HCT116 (cell line): ENCODE data around the gene PHF14. TPM values are rescaled to one million over a fixed set of nuclear protein-coding genes. Genes with fewer than 3 reads are reported as not detected.

Source experiments
- ATAC-seq: fragments of 200-7000 bp; cut with Tn5 transposase; 2 replicates; pipeline ENCODE4 v1.9.1; 2020; ENCODE audit warnings: mild to moderate bottlenecking, moderate library complexity
- BruUV-seq: library from RNA; stranded (reverse); fragments of 400-500 nt; replicated peaks from 2 replicates; lab custom pipeline; 2021; lab: Mats Ljungman, UMichigan
- CTCF ChIA-PET: fragments of 300-600 bp; sonication (Branson Sonifier 250); formaldehyde crosslinking; loops from one replicate; lab custom pipeline; 2021; ENCODE audit warnings: antibody characterized with exemption; lab: Charles Lee
- POLR2A ChIA-PET: fragments of 300-600, 350-600 bp; sonication (Branson Sonifier 250); formaldehyde crosslinking; loops from one replicate; lab custom pipeline; 2021; ENCODE audit warnings: antibody characterized with exemption; lab: Charles Lee
- RAD21 ChIA-PET, 2 experiments: fragments of 300-600 bp; sonication (Branson Sonifier 250); formaldehyde crosslinking; loops; one replicate each; lab custom pipeline; 2023; ENCODE audit warnings: low total read pairs in 2 of 2; ENCODE audit not compliant: uncharacterized antibody in 2 of 2, unreplicated experiment in 2 of 2, low non-redundant PET in 1 of 2; lab: Charles Lee
- DNase-seq: peaks from one replicate; pipeline ENCODE4 v3.0.0-alpha.2; 2010; ENCODE audit warnings: low read depth, low spot score
- H2AFZ ChIP-seq: fragments of 200-600 bp; shearing (Covaris generic), sonication (generic); 2 replicates; pipeline ENCODE4 v1.6.1; 2017; ENCODE audit warnings: low read depth, mixed run types, mixed read lengths, antibody characterized with exemption, low read length; ENCODE audit not compliant: poor library complexity, severe bottlenecking
- H3K27ac ChIP-seq: 2 replicates; pipeline ENCODE4 v1.5.1; 2012; ENCODE audit warnings: low read depth, low read length
- H3K27me3 ChIP-seq: fragments of 200-600 bp; sonication (generic); 2 replicates; pipeline ENCODE4 v1.6.1; 2016; ENCODE audit warnings: mixed run types, low read length, mixed read lengths; ENCODE audit not compliant: insufficient read depth
- H3K36me3 ChIP-seq, 2 experiments: fragments of 200-500 bp in 1 of 2; fragments of 200-600 bp in 1 of 2; sonication (Bioruptor generic) in 1 of 2; sonication (generic) in 1 of 2; 2 replicates each; pipeline versions ENCODE4 v1.5.1 to v1.6.1; 2014 to 2016; ENCODE audit warnings: low read length in 2 of 2, inconsistent platforms in 1 of 2, mixed read lengths in 1 of 2, mixed run types in 1 of 2; ENCODE audit not compliant: insufficient read depth in 2 of 2, control insufficient read depth in 1 of 2
- H3K4me1 ChIP-seq, 2 experiments: fragments of 200-600 bp in 1 of 2; sonication (generic) in 1 of 2; 2 replicates each; pipeline versions ENCODE4 v1.5.1 to v1.6.1; 2012 to 2017; ENCODE audit warnings: low read length in 2 of 2, inconsistent platforms in 1 of 2, mild to moderate bottlenecking in 1 of 2, mixed read lengths in 1 of 2, mixed run types in 1 of 2, moderate library complexity in 1 of 2; ENCODE audit not compliant: insufficient read depth in 2 of 2, control insufficient read depth in 1 of 2
- H3K4me2 ChIP-seq: fragments of 200-600 bp; sonication (generic); 2 replicates; pipeline ENCODE4 v1.6.1; 2017; ENCODE audit warnings: mixed run types, low read length, mixed read lengths
- H3K4me3 ChIP-seq, 2 experiments: fragments of 200-600 bp in 1 of 2; sonication (generic) in 1 of 2; replicated peaks in 1 of 2; 2 replicates each; pipeline ENCODE4 v1.5.1; 2011 to 2016; ENCODE audit warnings: low read length in 2 of 2, control low read depth in 1 of 2, low read depth in 1 of 2, mild to moderate bottlenecking in 1 of 2, mixed read lengths in 1 of 2, mixed run types in 1 of 2
- H3K79me2 ChIP-seq: fragments of 200-600 bp; sonication (generic); 2 replicates; pipeline ENCODE4 v1.6.1; 2017; ENCODE audit warnings: mild to moderate bottlenecking, mixed run types, low read length, moderate library complexity, mixed read lengths; ENCODE audit not compliant: insufficient read depth
- H3K9ac ChIP-seq: fragments of 200-600 bp; sonication (generic); 2 replicates; pipeline ENCODE4 v1.6.1; 2016; ENCODE audit warnings: low read length, mixed read lengths
- H3K9me2 ChIP-seq: fragments of 200-600 bp; sonication (generic), shearing (Covaris generic); 2 replicates; pipeline ENCODE4 v1.6.1; 2017; ENCODE audit warnings: mixed run types, mild to moderate bottlenecking, moderate library complexity; ENCODE audit not compliant: insufficient read depth
- H3K9me3 ChIP-seq, 2 experiments: fragments of 200-500 bp in 1 of 2; fragments of 200-600 bp in 1 of 2; sonication (Bioruptor generic) in 1 of 2; sonication (generic) in 1 of 2; 2 replicates each; pipeline ENCODE4 v1.6.1; 2014 to 2017; ENCODE audit warnings: low read length in 2 of 2, mixed read lengths in 2 of 2, inconsistent platforms in 1 of 2, low read depth in 1 of 2, mild to moderate bottlenecking in 1 of 2, mixed run types in 1 of 2, moderate library complexity in 1 of 2; ENCODE audit not compliant: control insufficient read depth in 1 of 2, insufficient read depth in 1 of 2
- H4K20me1 ChIP-seq: fragments of 200-600 bp; sonication (generic), shearing (Covaris generic); 2 replicates; pipeline ENCODE4 v1.6.1; 2017; ENCODE audit warnings: mixed run types, mild to moderate bottlenecking, moderate library complexity; ENCODE audit not compliant: insufficient read depth
- ATF3 ChIP-seq: IDR thresholded peaks from 2 replicates; pipeline ENCODE4 v1.6.1; 2012
- CBX3 ChIP-seq: IDR thresholded peaks from 2 replicates; pipeline ENCODE4 v1.6.1; 2012; ENCODE audit warnings: low read depth
- CEBPB ChIP-seq: IDR thresholded peaks from 2 replicates; pipeline ENCODE4 v1.6.1; 2012; ENCODE audit warnings: low read depth
- CTCF ChIP-seq, 3 experiments: fragments of 200-600 bp in 1 of 3; sonication (generic) in 1 of 3; IDR thresholded peaks in 2 of 3; conservative IDR thresholded peaks in 1 of 3; 2 replicates each; pipeline ENCODE4 v1.5.1; 2012 to 2017; ENCODE audit warnings: low read depth in 2 of 3, low read length in 2 of 3, antibody characterized with exemption in 1 of 3, borderline replicate concordance in 1 of 3, control low read depth in 1 of 3, mild to moderate bottlenecking in 1 of 3, mixed read lengths in 1 of 3, mixed run types in 1 of 3, moderate library complexity in 1 of 3; ENCODE audit not compliant: insufficient read depth in 1 of 3
- ELF1 ChIP-seq: IDR thresholded peaks from 2 replicates; pipeline ENCODE4 v1.6.1; 2012; ENCODE audit warnings: low read depth, borderline replicate concordance
- EZH2 ChIP-seq: fragments of 200-600 bp; sonication (generic); IDR thresholded peaks from 2 replicates; pipeline ENCODE4 v1.6.1; 2017; ENCODE audit warnings: antibody characterized with exemption, mixed run types
- EZH2phosphoT487 ChIP-seq: fragments of 200-600 bp; IDR thresholded peaks from 2 replicates; pipeline ENCODE4 v1.6.1; 2018; ENCODE audit warnings: antibody characterized with exemption, borderline replicate concordance
- FOSL1 ChIP-seq: IDR thresholded peaks from 2 replicates; pipeline ENCODE4 v1.6.1; 2012; ENCODE audit warnings: low read depth
- JUND ChIP-seq: IDR thresholded peaks from 2 replicates; pipeline ENCODE4 v1.6.1; 2012
- RAD21 ChIP-seq: IDR thresholded peaks from 2 replicates; pipeline ENCODE4 v1.6.1; 2012; ENCODE audit warnings: low read depth, mild to moderate bottlenecking
- SIN3A ChIP-seq: IDR thresholded peaks from 2 replicates; pipeline ENCODE4 v1.6.1; 2012; ENCODE audit warnings: low read depth
- SP1 ChIP-seq: IDR thresholded peaks from 2 replicates; pipeline ENCODE4 v1.6.1; 2012; ENCODE audit warnings: low read depth
- SRF ChIP-seq: IDR thresholded peaks from 2 replicates; pipeline ENCODE4 v1.6.1; 2012; ENCODE audit warnings: low read depth
- TCF7L2 ChIP-seq: IDR thresholded peaks from 2 replicates; pipeline ENCODE4 v1.7.0; 2011; ENCODE audit warnings: borderline replicate concordance, inconsistent platforms; ENCODE audit not compliant: insufficient read depth, insufficient read length; ENCODE audit errors: extremely low read depth
- YY1 ChIP-seq: IDR thresholded peaks from 2 replicates; pipeline ENCODE4 v1.6.1; 2011; ENCODE audit warnings: low read length, low read depth, moderate library complexity, mild to moderate bottlenecking; ENCODE audit not compliant: insufficient replicate concordance; ENCODE audit errors: extremely low read depth
- ZBTB33 ChIP-seq: IDR thresholded peaks from 2 replicates; pipeline ENCODE4 v1.6.1; 2011; ENCODE audit warnings: mild to moderate bottlenecking, low read length, moderate library complexity; ENCODE audit not compliant: insufficient replicate concordance; ENCODE audit errors: extremely low read depth
- ZFX ChIP-seq: fragments of 450-650 bp; IDR thresholded peaks from 2 replicates; pipeline ENCODE4 v1.6.1; 2017
- ZNF274 ChIP-seq: fragments of 200-500 bp; sonication (Bioruptor generic); IDR thresholded peaks from 2 replicates; pipeline ENCODE4 v1.6.1; 2014; ENCODE audit warnings: mild to moderate bottlenecking, low read depth, low read length, inconsistent platforms
- intact Hi-C: fragments of 100-400 bp; cut with micrococcal nuclease; formaldehyde crosslinking; loops from 2 replicates; pipeline ENCODE4 v1.10.0; 2022
- total RNA-seq: library from RNA; stranded (reverse); gene quantifications from one replicate; pipeline ENCODE4 v1.2.1, GENCODE V29; 2021; ENCODE audit not compliant: unreplicated experiment

PHF14 gene
- total RNA-seq, 1 experiment from 2014 or later = 13.8 TPM

- ATAC-seq = no peak
- POLR2A ChIA-PET = no interaction called here
- H3K9me3 ChIP-seq = no peaks in the 10 kb centered on the region
- no peaks in the 10 kb centered on the region for H3K9me2 ChIP-seq
- H4K20me1 ChIP-seq = no peaks in the 10 kb centered on the region
- peak overlapping the region; percentile 27; the same call in 1 of the 2 replicates for H3K27ac ChIP-seq
- CTCF ChIA-PET = no interaction called here
- no peak overlapping the region for H3K9ac ChIP-seq
- no peak for DNase-seq
- H3K4me3 ChIP-seq = no peak overlapping the region
- H2AFZ ChIP-seq = no peak overlapping the region
- RAD21 ChIA-PET = no interaction called here
- no TSS peak for BruUV-seq
- TF ChIP-seq RAD21 (no peak), ZBTB33 (no peak), JUND (no peak), TCF7L2 (no peak), CBX3 (no peak), SIN3A (no peak), CTCF (IDR thresholded peaks at IDR 0.05 in 2 of 3, conservative IDR thresholded peaks at IDR 0.05 in 1 of 3; ENCODE audit: borderline replicate concordance in 1 of 3, insufficient read depth in 1 of 3, low read depth in 2 of 3, low read length in 2 of 3) (no peak), EZH2phosphoT487 (no peak), FOSL1 (no peak), SRF (no peak), ELF1 (no peak), YY1 (no peak), ATF3 (no peak), EZH2 (no peak), CEBPB (no peak), ZNF274 (no peak), ZFX (no peak), SP1 (no peak)
- no peaks in the 10 kb centered on the region for H3K27me3 ChIP-seq
- H3K4me2 ChIP-seq = peak overlapping the region; percentile 10; the same call in 1 of the 2 replicates
- no peaks in the 10 kb centered on the region for H3K79me2 ChIP-seq
- peaks cover 0 to 14% of the 10 kb centered on the region in 2 experiments; a peak in 1 of 4 replicates for H3K4me1 ChIP-seq
- intact Hi-C loops = no loop called here
- no peaks in the 10 kb centered on the region for H3K36me3 ChIP-seq
Measured at GRCh38 chr7:11082121-11082520, 108.4 kb downstream of the PHF14 start.
